ENCODE measurements around the gene RTEL1.
A peak's percentile ranks its signal among the peaks of the same experiment; 100 is the strongest.
"Not testable (repeated sequence)": the region's sequence is repeated elsewhere in the genome, so short reads cannot be mapped to it uniquely, and the experiment has no call there.

The RTEL1 gene

DNA sequence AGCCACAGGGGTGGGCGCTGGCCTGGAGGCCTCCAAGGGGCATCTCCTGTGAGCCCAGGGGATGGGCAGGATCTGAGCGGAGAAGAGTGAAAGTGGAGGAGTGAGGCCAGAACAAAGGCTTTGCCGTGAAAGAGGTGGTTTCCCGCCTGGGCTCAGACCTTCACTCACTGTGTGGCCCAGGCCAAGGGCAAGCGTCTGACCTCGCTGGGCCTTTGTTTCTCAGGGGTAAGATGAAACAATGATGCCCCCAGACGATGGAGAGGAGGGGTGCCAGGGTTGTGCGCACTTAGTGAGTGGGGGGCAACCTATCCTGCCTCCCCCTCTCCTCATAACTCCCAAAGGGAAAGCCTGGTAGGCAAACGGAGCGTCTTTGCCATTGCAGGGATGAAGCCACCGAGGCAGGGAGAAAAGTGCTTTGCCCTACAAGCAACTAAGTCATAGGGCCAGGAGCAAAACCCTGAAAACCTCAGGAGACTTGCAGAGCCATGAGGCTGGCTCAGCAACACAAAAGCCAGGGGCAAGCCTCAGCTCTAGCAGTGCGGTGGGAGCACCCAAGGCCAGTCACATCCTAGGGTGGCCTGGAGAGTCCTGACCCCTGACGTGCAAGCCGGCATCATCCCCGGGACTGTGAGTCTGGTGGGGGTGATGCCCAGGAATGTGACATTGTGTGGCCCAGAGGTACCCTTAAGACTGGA, 4.0 kb upstream of the RTEL1 start:
- no peak for TF ChIP-seq ZFX (IDR thresholded peaks at IDR 0.05; ENCODE audit: borderline replicate concordance)
- TF ChIP-seq, protein P1, sequence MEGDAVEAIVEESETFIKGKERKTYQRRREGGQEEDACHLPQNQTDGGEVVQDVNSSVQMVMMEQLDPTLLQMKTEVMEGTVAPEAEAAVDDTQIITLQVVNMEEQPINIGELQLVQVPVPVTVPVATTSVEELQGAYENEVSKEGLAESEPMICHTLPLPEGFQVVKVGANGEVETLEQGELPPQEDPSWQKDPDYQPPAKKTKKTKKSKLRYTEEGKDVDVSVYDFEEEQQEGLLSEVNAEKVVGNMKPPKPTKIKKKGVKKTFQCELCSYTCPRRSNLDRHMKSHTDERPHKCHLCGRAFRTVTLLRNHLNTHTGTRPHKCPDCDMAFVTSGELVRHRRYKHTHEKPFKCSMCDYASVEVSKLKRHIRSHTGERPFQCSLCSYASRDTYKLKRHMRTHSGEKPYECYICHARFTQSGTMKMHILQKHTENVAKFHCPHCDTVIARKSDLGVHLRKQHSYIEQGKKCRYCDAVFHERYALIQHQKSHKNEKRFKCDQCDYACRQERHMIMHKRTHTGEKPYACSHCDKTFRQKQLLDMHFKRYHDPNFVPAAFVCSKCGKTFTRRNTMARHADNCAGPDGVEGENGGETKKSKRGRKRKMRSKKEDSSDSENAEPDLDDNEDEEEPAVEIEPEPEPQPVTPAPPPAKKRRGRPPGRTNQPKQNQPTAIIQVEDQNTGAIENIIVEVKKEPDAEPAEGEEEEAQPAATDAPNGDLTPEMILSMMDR (IDR thresholded peaks at IDR 0.05): no peak
- H3K27ac ChIP-seq: peak overlapping the region; percentile 87

DNA sequence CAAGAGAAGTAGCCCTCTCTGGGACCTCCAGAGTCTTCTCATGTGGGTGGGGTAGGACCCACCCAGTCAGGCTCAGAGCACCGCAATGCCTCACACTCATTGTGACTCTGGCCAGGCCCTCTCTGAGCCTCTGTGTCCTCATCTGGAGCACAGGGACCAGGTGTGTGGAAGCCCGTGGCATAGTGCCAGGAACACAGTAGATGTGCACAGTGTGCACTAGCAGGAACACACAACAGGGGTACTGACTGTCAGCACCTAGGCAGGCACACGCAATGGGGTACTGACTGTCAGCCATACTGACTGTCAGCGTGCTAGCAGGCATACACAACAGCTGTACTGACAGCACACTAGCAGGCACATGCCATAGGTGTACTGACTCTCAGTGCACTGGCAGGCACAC, 2.9 kb upstream of the RTEL1 start:
- H3K27ac ChIP-seq: peak overlapping the region; percentile 87; the same call in 1 of the 2 replicates
- TF ChIP-seq, protein P1 (IDR thresholded peaks at IDR 0.05): no peak
- TF ChIP-seq ZFX (IDR thresholded peaks at IDR 0.05; ENCODE audit: borderline replicate concordance): no peak

DNA sequence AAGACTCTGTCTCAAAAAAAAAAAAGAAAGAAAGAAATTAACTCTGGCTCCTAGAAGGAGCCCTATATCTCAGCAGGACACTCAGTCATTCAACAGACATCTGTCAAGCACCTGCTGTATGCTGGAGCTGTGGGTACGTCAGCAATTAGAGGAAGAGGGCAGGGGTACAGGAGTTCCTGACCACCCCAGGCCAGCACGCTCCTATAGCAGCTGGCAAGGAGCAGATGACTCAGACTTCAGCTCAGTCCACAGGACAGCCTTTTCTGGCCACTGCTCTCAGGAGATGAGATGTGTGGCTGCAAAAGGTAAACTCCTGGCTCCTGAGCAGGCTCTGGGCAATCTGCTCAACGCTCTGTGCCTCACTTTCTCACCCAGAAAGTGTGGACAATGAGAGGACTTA, 1.7 kb upstream of the RTEL1 start:
- H3K27ac ChIP-seq: peak overlapping the region; percentile 86; the same call in 1 of the 2 replicates
- TF ChIP-seq, protein P1 (IDR thresholded peaks at IDR 0.05): no peak
- no peak for TF ChIP-seq ZFX (IDR thresholded peaks at IDR 0.05; ENCODE audit: borderline replicate concordance)

DNA sequence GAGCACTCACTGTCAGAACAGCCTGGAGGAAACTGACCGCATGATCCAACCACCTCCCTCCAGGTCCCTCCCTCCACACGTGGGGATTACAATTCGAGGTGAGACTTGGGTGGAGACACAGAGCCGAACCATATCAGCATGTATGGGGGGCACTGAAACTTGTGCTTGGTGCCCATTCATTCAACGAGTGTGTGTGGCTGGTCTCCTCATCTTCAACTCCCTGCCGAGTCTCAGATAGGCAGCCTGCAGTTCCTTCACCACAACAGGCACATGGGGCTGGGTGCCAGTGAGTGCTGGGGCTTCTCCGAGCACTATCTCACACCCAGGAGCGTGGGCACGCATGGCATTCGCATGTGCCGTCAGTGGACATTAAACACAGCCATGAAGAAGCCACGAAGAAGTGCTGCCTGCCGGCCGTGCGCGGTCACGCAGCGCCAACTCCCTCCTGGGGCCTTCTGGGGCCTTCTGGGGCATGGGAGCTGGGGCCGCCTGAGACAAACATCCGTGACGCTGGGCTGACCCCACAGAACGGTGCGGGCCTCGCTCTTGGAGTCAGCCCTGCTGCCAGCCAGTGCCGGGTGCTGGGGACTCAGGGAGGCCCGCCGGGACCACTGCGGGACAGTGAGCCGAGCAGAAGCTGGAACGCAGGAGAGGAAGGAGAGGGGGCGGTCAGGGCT, 714 bp upstream of the RTEL1 start:
- TF ChIP-seq ZFX (IDR thresholded peaks at IDR 0.05; ENCODE audit: borderline replicate concordance): no peak
- TF ChIP-seq, protein P1 (IDR thresholded peaks at IDR 0.05): no peak
- peak overlapping the region; percentile 86 for H3K27ac ChIP-seq

DNA sequence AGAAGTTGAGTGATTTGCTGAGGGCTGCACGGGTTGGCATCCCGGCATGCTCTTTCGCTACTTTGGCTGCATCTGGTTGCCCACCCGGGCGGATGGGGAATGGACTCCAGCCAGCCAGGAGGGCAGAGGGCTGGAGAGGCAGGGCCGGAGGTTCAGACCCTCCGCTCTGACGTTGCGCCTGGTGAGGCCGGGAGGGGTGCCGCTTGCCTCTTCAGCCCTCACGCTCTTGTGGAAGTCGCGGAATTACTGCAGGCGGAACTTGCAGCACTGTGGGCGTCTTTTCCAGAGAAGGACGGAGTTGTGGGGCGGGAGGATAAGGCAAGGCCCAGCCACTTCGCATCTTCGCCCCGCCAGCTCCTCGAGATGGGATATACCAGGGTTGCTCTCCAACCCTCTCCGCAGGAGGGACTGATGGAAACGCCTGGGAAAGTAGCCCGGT, 656 bp downstream of the RTEL1 start:
- no peak for TF ChIP-seq ZFX (IDR thresholded peaks at IDR 0.05; ENCODE audit: borderline replicate concordance)
- H3K27ac ChIP-seq: peak overlapping the region; percentile 86

DNA sequence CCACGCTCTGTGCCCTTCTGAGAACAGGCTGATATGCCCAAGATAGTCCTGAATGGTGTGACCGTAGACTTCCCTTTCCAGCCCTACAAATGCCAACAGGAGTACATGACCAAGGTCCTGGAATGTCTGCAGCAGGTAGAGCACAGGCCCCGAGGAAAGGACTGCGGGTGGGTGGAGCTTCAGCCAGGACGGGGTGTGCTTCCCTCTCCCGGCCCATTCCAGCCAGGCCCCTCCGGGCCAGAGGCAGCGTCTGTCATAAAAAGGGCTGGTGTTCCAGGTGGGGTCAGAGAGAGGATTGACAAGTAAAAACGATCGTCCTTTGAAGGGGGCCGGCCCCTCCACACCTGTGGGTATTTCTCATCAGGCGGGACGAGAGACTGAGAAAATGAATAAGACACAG, 1.3 kb downstream of the RTEL1 start:
- no peak for TF ChIP-seq ZFX (IDR thresholded peaks at IDR 0.05; ENCODE audit: borderline replicate concordance)
- TF ChIP-seq, protein P1 (IDR thresholded peaks at IDR 0.05): no peak
- H3K27ac ChIP-seq: peak overlapping the region; percentile 86

DNA sequence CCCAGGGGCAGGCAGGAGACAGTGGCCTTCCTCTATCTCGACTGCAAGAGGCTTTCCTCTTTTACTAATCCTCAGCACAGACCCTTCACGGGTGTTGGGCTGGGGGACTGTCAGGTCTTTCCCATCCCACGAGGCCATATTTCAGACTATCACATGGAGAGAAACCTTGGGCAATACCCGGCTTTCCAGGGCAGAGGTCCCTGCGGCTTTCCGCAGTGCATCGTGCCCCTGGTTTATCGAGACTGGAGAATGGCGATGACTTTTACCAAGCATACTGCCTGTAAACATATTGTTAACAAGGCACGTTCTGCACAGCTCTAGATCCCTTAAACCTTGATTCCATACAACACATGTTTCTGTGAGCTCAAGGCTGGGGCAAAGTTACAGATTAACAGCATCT, 2.1 kb downstream of the RTEL1 start:
- not testable (repeated sequence) for H3K27ac ChIP-seq

DNA sequence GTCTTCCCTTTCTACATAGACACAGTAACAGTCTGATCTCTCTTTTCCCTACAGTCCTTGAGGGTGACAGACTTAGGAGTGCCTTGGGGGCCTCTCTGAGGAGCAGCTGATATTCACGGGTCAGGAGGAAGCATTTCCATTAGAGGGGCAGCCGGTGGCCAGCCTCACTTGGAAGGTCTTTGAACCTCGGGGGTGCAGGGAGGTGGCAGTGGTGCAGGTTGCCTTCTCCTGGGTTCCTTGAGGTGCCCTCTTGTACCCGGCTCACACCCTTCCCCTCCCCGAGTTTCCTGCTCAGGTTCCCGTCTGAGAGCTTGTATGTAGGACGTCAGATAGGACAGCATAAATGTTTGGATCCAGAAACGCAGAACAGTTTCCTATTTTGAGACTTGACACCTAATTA, 2.5 kb downstream of the RTEL1 start:
- H3K27ac ChIP-seq: no peak overlapping the region
- TF ChIP-seq, protein P1 (IDR thresholded peaks at IDR 0.05): no peak
- TF ChIP-seq ZFX (IDR thresholded peaks at IDR 0.05; ENCODE audit: borderline replicate concordance): no peak

Data from 22Rv1 (cell line).